Suprapubic skin (tissue), 4 donors: ENCODE results near the gene IFNA1. TPM values are rescaled to one million over a fixed set of nuclear protein-coding genes. Genes with fewer than 3 reads are reported as not detected.

ENCODE experiments used
- DNase-seq, 2 donors: peaks; one replicate each; pipeline ENCODE4 v3.0.0-alpha.2; 2019; ENCODE audit warnings: low spot score in 2 of 2
- H3K27ac ChIP-seq: fragments of 200-600 bp; sonication (generic); one replicate; pipeline ENCODE4 v1.5.1; 2019
- H3K27me3 ChIP-seq: fragments of 200-600 bp; sonication (generic); one replicate; pipeline ENCODE4 v1.5.1; 2019
- H3K36me3 ChIP-seq: fragments of 200-600 bp; sonication (generic); one replicate; pipeline ENCODE4 v1.5.1; 2019
- H3K4me1 ChIP-seq: fragments of 200-600 bp; sonication (generic); one replicate; pipeline ENCODE4 v1.5.1; 2019
- H3K4me3 ChIP-seq: fragments of 200-600 bp; sonication (generic); one replicate; pipeline ENCODE4 v1.5.1; 2019; ENCODE audit warnings: mild to moderate bottlenecking
- H3K9me3 ChIP-seq: fragments of 200-600 bp; sonication (generic); one replicate; pipeline ENCODE4 v1.5.1; 2019
- EP300 ChIP-seq: sonication (generic); formaldehyde crosslinking; IDR thresholded peaks from one replicate; pipeline ENCODE4 v1.6.1; 2017; ENCODE audit warnings: antibody characterized with exemption
- POLR2A ChIP-seq, 2 donors: fragments of 450-650 bp; IDR thresholded peaks; one replicate each; pipeline ENCODE4 v1.6.1; 2017; ENCODE audit warnings: antibody characterized with exemption in 2 of 2, mild to moderate bottlenecking in 2 of 2, moderate library complexity in 2 of 2
- POLR2AphosphoS5 ChIP-seq, 3 donors: sonication (generic); formaldehyde crosslinking; IDR thresholded peaks; one replicate each; pipeline ENCODE4 v1.6.1; 2017; ENCODE audit warnings: antibody characterized with exemption in 3 of 3
- WGBS: methylation state at CpG from one replicate; pipeline ENCODE4 v1.1.5; 2018; 5-methylcytosine and 5-hydroxymethylcytosine counted together
- total RNA-seq, 4 donors: library from RNA; depleted of rRNA; stranded (reverse); fragments of >200 nt; gene quantifications; one replicate each; pipeline ENCODE4 v1.1.0, GENCODE V29; 2016
- TF ChIP-seq, protein P1 (sequence below), 2 donors: fragments of 200-600 bp in 1 of 2; fragments of 450-650 bp in 1 of 2; sonication (generic) in 1 of 2; IDR thresholded peaks; one replicate each; pipeline ENCODE4 v1.5.1; 2016 to 2019; ENCODE audit warnings: antibody characterized with exemption in 2 of 2, mild to moderate bottlenecking in 1 of 2, moderate library complexity in 1 of 2

Gene IFNA1
- total RNA-seq, 4 donors from 2014 or later, result not detected

DNA sequence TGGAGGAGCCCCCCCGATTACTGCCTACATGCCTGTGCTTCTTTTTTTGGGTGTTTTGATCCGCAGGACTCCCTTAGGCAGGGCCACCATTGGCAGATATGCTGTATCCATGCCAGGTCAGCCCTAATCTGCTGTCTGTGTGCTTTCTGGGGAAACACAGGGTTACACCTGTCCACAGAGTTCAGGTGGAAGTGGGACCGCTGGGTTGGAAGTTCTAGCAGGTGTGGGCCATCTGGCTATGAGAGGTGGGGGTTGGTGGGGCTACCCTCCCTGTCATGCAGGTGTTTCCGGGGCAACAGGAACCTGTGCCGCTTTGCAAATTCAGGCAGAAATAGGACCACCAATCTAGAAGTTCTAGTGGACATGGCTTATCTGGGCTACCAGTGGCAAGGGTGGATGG is 24.9 kb downstream of the IFNA1 start:
- H3K36me3 ChIP-seq, result no peaks in the 10 kb centered on the region
- no peak for DNase-seq
- TF ChIP-seq POLR2AphosphoS5 (IDR thresholded peaks at IDR 0.05) (no peak), EP300 (no peak), POLR2A (IDR thresholded peaks at IDR 0.05) (no peak)
- TF ChIP-seq, protein P1, sequence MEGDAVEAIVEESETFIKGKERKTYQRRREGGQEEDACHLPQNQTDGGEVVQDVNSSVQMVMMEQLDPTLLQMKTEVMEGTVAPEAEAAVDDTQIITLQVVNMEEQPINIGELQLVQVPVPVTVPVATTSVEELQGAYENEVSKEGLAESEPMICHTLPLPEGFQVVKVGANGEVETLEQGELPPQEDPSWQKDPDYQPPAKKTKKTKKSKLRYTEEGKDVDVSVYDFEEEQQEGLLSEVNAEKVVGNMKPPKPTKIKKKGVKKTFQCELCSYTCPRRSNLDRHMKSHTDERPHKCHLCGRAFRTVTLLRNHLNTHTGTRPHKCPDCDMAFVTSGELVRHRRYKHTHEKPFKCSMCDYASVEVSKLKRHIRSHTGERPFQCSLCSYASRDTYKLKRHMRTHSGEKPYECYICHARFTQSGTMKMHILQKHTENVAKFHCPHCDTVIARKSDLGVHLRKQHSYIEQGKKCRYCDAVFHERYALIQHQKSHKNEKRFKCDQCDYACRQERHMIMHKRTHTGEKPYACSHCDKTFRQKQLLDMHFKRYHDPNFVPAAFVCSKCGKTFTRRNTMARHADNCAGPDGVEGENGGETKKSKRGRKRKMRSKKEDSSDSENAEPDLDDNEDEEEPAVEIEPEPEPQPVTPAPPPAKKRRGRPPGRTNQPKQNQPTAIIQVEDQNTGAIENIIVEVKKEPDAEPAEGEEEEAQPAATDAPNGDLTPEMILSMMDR (IDR thresholded peaks at IDR 0.05), result no peak
- no peak overlapping the region for H3K27ac ChIP-seq
- WGBS, result 74% methylated on average over 3 of the region's 5 CpGs
- no peaks in the 10 kb centered on the region for H3K27me3 ChIP-seq
- no peak overlapping the region for H3K4me3 ChIP-seq
- H3K4me1 ChIP-seq, result no peaks in the 10 kb centered on the region
- no peaks in the 10 kb centered on the region for H3K9me3 ChIP-seq

DNA sequence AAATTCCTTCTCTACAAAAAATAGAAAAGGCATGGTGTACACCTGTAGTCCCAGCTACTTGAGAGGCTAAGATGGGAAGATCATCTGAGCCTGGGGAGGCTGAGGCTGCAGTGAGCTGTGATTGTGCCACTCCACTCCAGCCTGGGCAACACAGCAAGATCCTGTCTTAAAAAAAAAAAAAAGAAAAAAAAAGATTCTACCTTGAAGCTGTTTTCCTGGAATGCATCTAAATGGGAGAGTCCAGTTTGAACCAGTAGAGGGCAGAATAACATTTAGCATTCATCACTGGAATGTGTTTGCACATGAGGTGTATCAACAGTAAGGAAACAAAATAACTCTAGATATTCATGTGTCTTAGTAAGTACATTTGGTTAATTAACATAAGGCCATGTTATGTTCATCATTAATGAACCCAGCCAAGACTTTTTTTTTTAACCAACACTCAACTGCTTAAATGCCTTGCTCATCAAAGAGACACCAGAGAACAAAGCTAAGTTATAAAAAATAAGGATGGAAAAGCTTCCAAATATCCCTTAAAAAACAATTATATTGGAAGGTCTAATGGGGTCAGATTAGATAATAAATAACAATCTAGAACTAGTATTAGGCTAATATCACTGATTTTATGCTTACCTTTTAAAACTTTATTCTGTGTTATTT is 25.8 kb downstream of the IFNA1 start:
- TF ChIP-seq, protein P1 (IDR thresholded peaks at IDR 0.05), result peak in 1 of 2 donors; percentile 26
- TF ChIP-seq POLR2AphosphoS5 (IDR thresholded peaks at IDR 0.05), result no peak
- no peak overlapping the region for H3K27ac ChIP-seq
- no peak overlapping the region for H3K4me3 ChIP-seq
- H3K27me3 ChIP-seq, result no peaks in the 10 kb centered on the region
- no peaks in the 10 kb centered on the region for H3K4me1 ChIP-seq
- no peaks in the 10 kb centered on the region for H3K36me3 ChIP-seq
- DNase-seq, result no peak
- H3K9me3 ChIP-seq, result no peaks in the 10 kb centered on the region

DNA sequence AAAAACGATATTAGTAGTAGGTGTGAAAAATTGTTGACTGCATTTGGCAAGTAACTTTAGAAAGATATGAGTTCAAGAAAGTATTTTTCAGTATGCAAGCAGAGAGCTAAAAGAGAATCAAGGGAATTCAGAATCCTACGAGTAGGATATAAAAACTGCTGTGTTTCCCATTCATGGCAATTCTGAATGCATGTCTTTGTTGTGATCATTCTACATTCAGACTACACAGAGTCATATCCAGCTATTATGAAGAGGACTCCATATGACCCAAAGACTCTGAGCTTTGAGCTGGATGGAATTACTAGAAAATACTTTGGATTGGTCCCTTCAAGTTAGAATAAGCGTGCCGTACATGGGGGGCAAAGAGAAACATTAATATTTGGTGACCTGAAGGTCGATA is 29.9 kb downstream of the IFNA1 start:
- Histone ChIP-seq H3K27me3 (peaks cover 4% of the 10 kb centered on the region), H3K36me3 (no peaks in the 10 kb centered on the region)

DNA sequence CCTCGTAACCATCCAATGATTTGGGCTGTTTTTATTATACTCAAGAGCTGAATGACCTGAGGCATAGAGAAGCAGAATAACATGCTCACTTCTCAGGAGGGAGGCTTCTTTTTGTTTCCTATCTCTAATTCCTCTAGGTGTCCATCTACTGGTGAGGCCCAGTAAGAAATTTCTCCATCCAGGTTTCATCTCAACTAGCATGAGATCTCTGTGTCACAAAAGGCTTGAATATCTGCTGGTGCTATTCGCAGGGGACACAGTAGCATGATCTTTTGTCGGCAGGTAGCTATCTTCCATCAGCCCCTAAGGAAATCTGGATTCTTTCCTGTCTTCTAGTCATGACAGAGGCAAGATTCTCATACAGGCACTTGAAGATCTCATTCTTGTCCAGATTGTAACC is 33.0 kb downstream of the IFNA1 start:
- no peak for DNase-seq
- H3K27ac ChIP-seq, result no peak overlapping the region
- no peak for TF ChIP-seq POLR2A (IDR thresholded peaks at IDR 0.05)
- TF ChIP-seq EP300, result no peak
- no peak for TF ChIP-seq POLR2AphosphoS5 (IDR thresholded peaks at IDR 0.05)
- TF ChIP-seq, protein P1 (IDR thresholded peaks at IDR 0.05), result no peak
- no peaks in the 10 kb centered on the region for H3K36me3 ChIP-seq
- H3K27me3 ChIP-seq, result peaks cover 4% of the 10 kb centered on the region
- WGBS, result 76% methylated on average over 3 of the region's 3 CpGs
- no peaks in the 10 kb centered on the region for H3K9me3 ChIP-seq
- no peaks in the 10 kb centered on the region for H3K4me1 ChIP-seq
- no peak overlapping the region for H3K4me3 ChIP-seq

More for the DNA sequence above, 29.9 kb downstream of the IFNA1 start:
- TF ChIP-seq POLR2A (IDR thresholded peaks at IDR 0.05) (no peak), EP300 (no peak), POLR2AphosphoS5 (IDR thresholded peaks at IDR 0.05) (no peak)
- TF ChIP-seq, protein P1 (IDR thresholded peaks at IDR 0.05), result no peak
- no peak for DNase-seq
- Histone ChIP-seq H3K4me3 (no peak overlapping the region), H3K4me1 (no peaks in the 10 kb centered on the region), H3K27ac (no peak overlapping the region), H3K9me3 (no peaks in the 10 kb centered on the region)
- 84% methylated on average over 5 of the region's 5 CpGs for WGBS

DNA sequence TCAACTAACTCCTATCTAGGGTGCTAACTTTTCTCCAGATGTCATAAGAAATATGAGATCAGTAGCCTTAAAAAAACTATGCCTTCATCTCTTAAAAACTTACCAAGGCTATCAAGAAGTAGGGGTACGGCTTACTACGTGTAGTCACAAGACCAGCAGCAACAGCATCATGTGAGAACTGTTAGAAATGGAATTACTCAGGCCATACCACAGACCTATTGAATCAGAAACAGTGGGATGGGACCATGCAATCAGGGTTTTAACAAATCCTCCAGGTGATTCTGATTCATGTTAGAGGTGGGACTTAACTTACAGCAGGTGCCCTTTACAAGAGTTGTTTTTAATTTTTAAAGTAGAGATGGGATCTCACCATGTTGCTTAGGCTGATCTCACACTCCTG is 37.2 kb downstream of the IFNA1 start:
- WGBS, result 84% methylated on average over 2 of the region's 2 CpGs
- Histone ChIP-seq H3K27ac (no peak overlapping the region), H3K4me3 (no peak overlapping the region), H3K27me3 (peaks cover 6% of the 10 kb centered on the region), H3K9me3 (no peaks in the 10 kb centered on the region), H3K36me3 (no peaks in the 10 kb centered on the region), H3K4me1 (no peaks in the 10 kb centered on the region)
- DNase-seq, result no peak
- no peak for TF ChIP-seq POLR2A (IDR thresholded peaks at IDR 0.05)
- TF ChIP-seq, protein P1 (IDR thresholded peaks at IDR 0.05), result no peak
